HepG2 (cell line): ENCODE measurements around the gene DNAAF1. TPM values are rescaled to one million over a fixed set of nuclear protein-coding genes. Genes with fewer than 3 reads are reported as not detected.

ENCODE experiments used
- ATF7-NPFF ChIP-seq: sonication (generic); formaldehyde crosslinking; IDR thresholded peaks from 2 replicates; pipeline ENCODE4 v1.8.1; 2023; ENCODE audit warnings: mild to moderate bottlenecking, low read depth, missing genetic modification reagents, moderate library complexity
- ATM ChIP-seq: fragments of 450-650 bp; IDR thresholded peaks from 2 replicates; pipeline ENCODE4 v1.7.1; 2017; ENCODE audit warnings: mild to moderate bottlenecking, borderline replicate concordance
- ELF3 ChIP-seq: IDR thresholded peaks from 2 replicates; pipeline ENCODE4 v1.6.1; 2016; ENCODE audit warnings: missing genetic modification reagents, missing compliant biosample characterization
- EP300 ChIP-seq, 3 experiments: sonication (generic) in 1 of 3; formaldehyde crosslinking in 1 of 3; IDR thresholded peaks; 2 replicates each; pipeline versions ENCODE4 v1.5.1 to v1.6.1; 2011 to 2020; ENCODE audit warnings: low read depth in 2 of 3, low read length in 2 of 3, borderline replicate concordance in 1 of 3, improper control_type of control experiment in 1 of 3, mild to moderate bottlenecking in 1 of 3, missing genetic modification reagents in 1 of 3, moderate library complexity in 1 of 3
- ETV5 ChIP-seq: IDR thresholded peaks from 2 replicates; pipeline ENCODE4 v1.6.1; 2018; ENCODE audit warnings: missing biosample characterization, missing genetic modification reagents, inconsistent platforms, borderline replicate concordance
- GFI1 ChIP-seq: sonication (generic); formaldehyde crosslinking; IDR thresholded peaks from 2 replicates; pipeline ENCODE4 v1.5.0; 2020; ENCODE audit warnings: missing genetic modification reagents, mild to moderate bottlenecking, borderline replicate concordance
- HNRNPLL ChIP-seq: fragments of 200-400 bp; formaldehyde crosslinking; IDR thresholded peaks from 2 replicates; pipeline ENCODE4 v1.6.1; 2017; ENCODE audit warnings: mild to moderate bottlenecking, low read depth, low read length; ENCODE audit not compliant: poor library complexity, severe bottlenecking
- MXI1 ChIP-seq: IDR thresholded peaks from 3 replicates; pipeline ENCODE4 v1.6.1; 2012; ENCODE audit warnings: low read depth, low read length, inconsistent platforms, borderline replicate concordance
- NFYC ChIP-seq: IDR thresholded peaks from 2 replicates; pipeline ENCODE4 v1.6.1; 2016; ENCODE audit warnings: missing genetic modification reagents, missing compliant biosample characterization
- NR2C2 ChIP-seq: sonication (generic); formaldehyde crosslinking; IDR thresholded peaks from 2 replicates; pipeline ENCODE4 v1.4.0; 2020; ENCODE audit warnings: missing genetic modification reagents, mild to moderate bottlenecking, moderate library complexity, borderline replicate concordance
- PCBP1 ChIP-seq: fragments of 200-400 bp; formaldehyde crosslinking; IDR thresholded peaks from 2 replicates; pipeline ENCODE4 v1.6.1; 2017; ENCODE audit warnings: mild to moderate bottlenecking, low read depth, low read length, borderline replicate concordance
- RBAK ChIP-seq: sonication (generic); formaldehyde crosslinking; IDR thresholded peaks from 2 replicates; pipeline ENCODE4 v1.5.1; 2020; ENCODE audit warnings: mild to moderate bottlenecking, missing genetic modification reagents
- SMAD1 ChIP-seq: sonication (generic); formaldehyde crosslinking; IDR thresholded peaks from 2 replicates; pipeline ENCODE4 v1.4.0; 2020; ENCODE audit warnings: missing genetic modification reagents, low read depth, mild to moderate bottlenecking, borderline replicate concordance
- SRF ChIP-seq: IDR thresholded peaks from 2 replicates; pipeline ENCODE4 v1.6.1; 2011; ENCODE audit warnings: mild to moderate bottlenecking, low read depth, low read length, moderate library complexity
- ZBTB42 ChIP-seq: sonication (generic); formaldehyde crosslinking; IDR thresholded peaks from 2 replicates; pipeline ENCODE4 v1.5.0; 2020; ENCODE audit warnings: mild to moderate bottlenecking, missing genetic modification reagents
- ZNF160 ChIP-seq: sonication (generic); formaldehyde crosslinking; IDR thresholded peaks from 2 replicates; pipeline ENCODE4 v1.8.0; 2022; ENCODE audit warnings: mild to moderate bottlenecking, inconsistent platforms, missing genetic modification reagents
- ZNF207 ChIP-seq: fragments of 450-650 bp; IDR thresholded peaks from 2 replicates; pipeline ENCODE4 v1.6.1; 2016; ENCODE audit warnings: antibody characterized with exemption, borderline replicate concordance
- ZNF232 ChIP-seq: sonication (generic); formaldehyde crosslinking; IDR thresholded peaks from 2 replicates; pipeline ENCODE4 v1.4.0; 2020; ENCODE audit warnings: missing genetic modification reagents, borderline replicate concordance
- ZNF562 ChIP-seq: sonication (generic); formaldehyde crosslinking; IDR thresholded peaks from 2 replicates; pipeline ENCODE4 v1.8.0; 2022; ENCODE audit warnings: missing genetic modification reagents, borderline replicate concordance
- ZNF572 ChIP-seq: sonication (generic); formaldehyde crosslinking; IDR thresholded peaks from 2 replicates; pipeline ENCODE4 v1.5.1; 2020; ENCODE audit warnings: mild to moderate bottlenecking, missing genetic modification reagents
- ZNF607 ChIP-seq: sonication (generic); formaldehyde crosslinking; IDR thresholded peaks from 2 replicates; pipeline ENCODE4 v1.5.1; 2020; ENCODE audit warnings: missing genetic modification reagents, mild to moderate bottlenecking, borderline replicate concordance
- ZNF75D ChIP-seq: sonication (generic); formaldehyde crosslinking; IDR thresholded peaks from 2 replicates; pipeline ENCODE4 v1.8.1; 2023; ENCODE audit warnings: missing genetic modification reagents, mild to moderate bottlenecking, borderline replicate concordance
- ZNF775 ChIP-seq: sonication (generic); formaldehyde crosslinking; IDR thresholded peaks from 2 replicates; pipeline ENCODE4 v1.4.0; 2020; ENCODE audit warnings: missing genetic modification reagents, mild to moderate bottlenecking, moderate library complexity, borderline replicate concordance
- polyA plus RNA-seq, 8 experiments: library from polyadenylated mRNA; depleted of rRNA in 3 of 8; stranded (reverse) in 7 of 8; unstranded in 1 of 8; fragments of >200 nt; fragmentation: Illumina TruSeq in 4 of 8; extraction: Trizol in 4 of 8; gene quantifications; 2 replicates each; pipeline versions ENCODE4 v1.2.1 to v1.2.3, GENCODE V29; 2011 to 2016; ENCODE audit warnings: low read depth in 4 of 8, missing spikeins in 1 of 8, mixed read lengths in 1 of 8; ENCODE audit not compliant: insufficient read depth in 1 of 8
- total RNA-seq, 5 experiments: library from RNA; depleted of rRNA; stranded (reverse); fragments of >200 nt; fragmentation: Illumina TruSeq; extraction: Trizol; gene quantifications; 2 replicates each; pipeline ENCODE4 v1.2.3, GENCODE V29; 2016; ENCODE audit warnings: low read depth in 1 of 5
- TF ChIP-seq, protein P1 (sequence below): sonication (generic); formaldehyde crosslinking; IDR thresholded peaks from 2 replicates; pipeline ENCODE4 v1.4.0; 2020; ENCODE audit warnings: missing genetic modification reagents
- TF ChIP-seq, protein P2 (sequence below): IDR thresholded peaks from 2 replicates; pipeline ENCODE4 v1.6.1; 2018; ENCODE audit warnings: missing genetic modification reagents
- TF ChIP-seq, protein P3 (sequence below): sonication (generic); formaldehyde crosslinking; IDR thresholded peaks from 2 replicates; pipeline ENCODE4 v1.4.0; 2020; ENCODE audit warnings: mild to moderate bottlenecking, missing genetic modification reagents
- TF ChIP-seq, protein P4 (sequence below): sonication (generic); formaldehyde crosslinking; IDR thresholded peaks from 2 replicates; pipeline ENCODE4 v1.5.0; 2020; ENCODE audit warnings: missing genetic modification reagents

DNAAF1 gene
- total and polyA plus RNA-seq, 2 of the 13 experiments (the other 11 are each of a cell fraction or from before 2014, with no cell fraction given): 0.04 TPM; not detected in 1

DNA sequence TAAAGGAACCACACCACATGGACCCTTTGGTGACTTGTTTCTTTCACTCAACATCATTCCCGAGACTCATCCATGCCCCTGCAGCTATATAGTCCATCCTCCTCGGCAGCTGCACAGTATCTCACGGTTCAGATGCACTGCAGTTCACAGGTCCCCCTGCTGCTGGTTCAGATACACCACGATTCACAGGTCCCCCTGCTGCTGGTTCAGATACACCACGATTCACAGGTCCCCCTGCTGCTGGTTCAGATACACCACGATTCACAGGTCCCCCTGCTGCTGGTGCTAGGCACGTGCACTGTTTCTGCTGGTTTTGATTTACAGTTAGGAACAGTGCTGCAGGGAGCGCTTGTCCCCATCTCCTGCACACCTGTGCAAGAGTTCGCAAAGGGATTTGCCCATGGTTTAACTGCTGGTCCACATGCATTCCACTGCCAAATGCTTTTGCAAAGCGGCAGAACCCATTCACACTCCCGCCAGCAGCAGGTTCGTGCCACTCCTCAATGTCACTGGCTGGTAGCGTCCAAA is 3.9 kb upstream of the DNAAF1 start (continued):
- TF ChIP-seq, protein P1, sequence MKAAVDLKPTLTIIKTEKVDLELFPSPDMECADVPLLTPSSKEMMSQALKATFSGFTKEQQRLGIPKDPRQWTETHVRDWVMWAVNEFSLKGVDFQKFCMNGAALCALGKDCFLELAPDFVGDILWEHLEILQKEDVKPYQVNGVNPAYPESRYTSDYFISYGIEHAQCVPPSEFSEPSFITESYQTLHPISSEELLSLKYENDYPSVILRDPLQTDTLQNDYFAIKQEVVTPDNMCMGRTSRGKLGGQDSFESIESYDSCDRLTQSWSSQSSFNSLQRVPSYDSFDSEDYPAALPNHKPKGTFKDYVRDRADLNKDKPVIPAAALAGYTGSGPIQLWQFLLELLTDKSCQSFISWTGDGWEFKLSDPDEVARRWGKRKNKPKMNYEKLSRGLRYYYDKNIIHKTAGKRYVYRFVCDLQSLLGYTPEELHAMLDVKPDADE (CRISPR knock-in tag): no peak
- no peak for TF ChIP-seq PCBP1
- TF ChIP-seq SMAD1 (CRISPR knock-in tag): no peak
- no peak for TF ChIP-seq ZNF207
- no peak for TF ChIP-seq ZNF232 (CRISPR knock-in tag)
- TF ChIP-seq ATF7-NPFF (CRISPR knock-in tag): 0 out of 2 replicates have a peak, but pooled peaks have one; percentile 49
- TF ChIP-seq, protein P2, sequence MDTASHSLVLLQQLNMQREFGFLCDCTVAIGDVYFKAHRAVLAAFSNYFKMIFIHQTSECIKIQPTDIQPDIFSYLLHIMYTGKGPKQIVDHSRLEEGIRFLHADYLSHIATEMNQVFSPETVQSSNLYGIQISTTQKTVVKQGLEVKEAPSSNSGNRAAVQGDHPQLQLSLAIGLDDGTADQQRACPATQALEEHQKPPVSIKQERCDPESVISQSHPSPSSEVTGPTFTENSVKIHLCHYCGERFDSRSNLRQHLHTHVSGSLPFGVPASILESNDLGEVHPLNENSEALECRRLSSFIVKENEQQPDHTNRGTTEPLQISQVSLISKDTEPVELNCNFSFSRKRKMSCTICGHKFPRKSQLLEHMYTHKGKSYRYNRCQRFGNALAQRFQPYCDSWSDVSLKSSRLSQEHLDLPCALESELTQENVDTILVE (CRISPR knock-in tag): no peak
- no peak for TF ChIP-seq ETV5
- no peak for TF ChIP-seq ELF3 (CRISPR knock-in tag)
- TF ChIP-seq EP300 (IDR thresholded peaks at IDR 0.05; ENCODE audit: low read depth in 2 of 2, low read length in 2 of 2): no peak
- no peak for TF ChIP-seq EP300 (CRISPR knock-in tag; IDR thresholded peaks at IDR 0.05; ENCODE audit: borderline replicate concordance)
- no peak for TF ChIP-seq RBAK
- TF ChIP-seq ZNF775 (CRISPR knock-in tag): no peak
- no peak for TF ChIP-seq ATM
- TF ChIP-seq, protein P3, sequence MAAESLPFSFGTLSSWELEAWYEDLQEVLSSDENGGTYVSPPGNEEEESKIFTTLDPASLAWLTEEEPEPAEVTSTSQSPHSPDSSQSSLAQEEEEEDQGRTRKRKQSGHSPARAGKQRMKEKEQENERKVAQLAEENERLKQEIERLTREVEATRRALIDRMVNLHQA (CRISPR knock-in tag): no peak
- TF ChIP-seq ZBTB42 (CRISPR knock-in tag): no peak
- TF ChIP-seq MXI1: peak; percentile 37; the same call in 1 of the 3 replicates
- no peak for TF ChIP-seq NFYC (CRISPR knock-in tag)
- TF ChIP-seq, protein P4, sequence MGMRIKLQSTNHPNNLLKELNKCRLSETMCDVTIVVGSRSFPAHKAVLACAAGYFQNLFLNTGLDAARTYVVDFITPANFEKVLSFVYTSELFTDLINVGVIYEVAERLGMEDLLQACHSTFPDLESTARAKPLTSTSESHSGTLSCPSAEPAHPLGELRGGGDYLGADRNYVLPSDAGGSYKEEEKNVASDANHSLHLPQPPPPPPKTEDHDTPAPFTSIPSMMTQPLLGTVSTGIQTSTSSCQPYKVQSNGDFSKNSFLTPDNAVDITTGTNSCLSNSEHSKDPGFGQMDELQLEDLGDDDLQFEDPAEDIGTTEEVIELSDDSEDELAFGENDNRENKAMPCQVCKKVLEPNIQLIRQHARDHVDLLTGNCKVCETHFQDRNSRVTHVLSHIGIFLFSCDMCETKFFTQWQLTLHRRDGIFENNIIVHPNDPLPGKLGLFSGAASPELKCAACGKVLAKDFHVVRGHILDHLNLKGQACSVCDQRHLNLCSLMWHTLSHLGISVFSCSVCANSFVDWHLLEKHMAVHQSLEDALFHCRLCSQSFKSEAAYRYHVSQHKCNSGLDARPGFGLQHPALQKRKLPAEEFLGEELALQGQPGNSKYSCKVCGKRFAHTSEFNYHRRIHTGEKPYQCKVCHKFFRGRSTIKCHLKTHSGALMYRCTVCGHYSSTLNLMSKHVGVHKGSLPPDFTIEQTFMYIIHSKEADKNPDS (CRISPR knock-in tag): no peak
- no peak for TF ChIP-seq ZNF160 (CRISPR knock-in tag)
- TF ChIP-seq HNRNPLL: no peak
- TF ChIP-seq ZNF572 (CRISPR knock-in tag): 0 out of 2 replicates have a peak, but pooled peaks have one; percentile 42
- no peak for TF ChIP-seq NR2C2 (CRISPR knock-in tag)
- no peak for TF ChIP-seq ZNF607
- peak; percentile 57; the same call in 1 of the 2 replicates for TF ChIP-seq GFI1 (CRISPR knock-in tag)
- no peak for TF ChIP-seq SRF
- no peak for TF ChIP-seq ZNF75D (CRISPR knock-in tag)
- TF ChIP-seq ZNF562 (CRISPR knock-in tag): no peak
